Measurements from ENCODE around the gene ELAVL3. TPM values are rescaled to one million over a fixed set of nuclear protein-coding genes. Genes with fewer than 3 reads are reported as not detected.
"Not testable (repeated sequence)": the region's sequence is repeated elsewhere in the genome, so short reads cannot be mapped to it uniquely, and the experiment has no call there.

The ELAVL3 gene
- total and polyA plus RNA-seq, 7 experiments from 2014 or later = 0.19 TPM; not detected in 6

GRCh38 chr19:11475861-11476260 is 5.0 kb downstream of the ELAVL3 start:
- peaks cover 0 to 3% of the 10 kb centered on the region in 2 donors for H3K27me3 ChIP-seq (ENCODE audit: control insufficient read depth in 2 of 2, insufficient read depth in 2 of 2, low read length in 2 of 2)
- H3K27ac ChIP-seq (ENCODE audit: low read depth, low read length) = no peak overlapping the region
- Mint-ChIP-seq H3K4me1 (peaks cover 0 to 9% (median 4%) of the 10 kb centered on the region in 7 donors), H3K36me3 (no peaks in the 10 kb centered on the region), H3K27me3 (peaks cover 9 to 40% (median 17%) of the 10 kb centered on the region in 5 donors), H3K27ac (no peak overlapping the region), H3K4me3 (no peak overlapping the region), H3K9me3 (no peaks in the 10 kb centered on the region)
- no peak overlapping the region for H3K4me3 ChIP-seq (ENCODE audit: low read length)
- ATAC-seq = no peak
- intact Hi-C loops (cut with micrococcal nuclease) = no loop called here
- H3K36me3 ChIP-seq (ENCODE audit: control insufficient read depth in 2 of 3, insufficient read depth in 3 of 3, low read length in 3 of 3) = no peaks in the 10 kb centered on the region
- POLR2A ChIA-PET = no interaction called here
- DNase-seq = no peak
- CTCF ChIA-PET = no interaction called here
- H3K9me3 ChIP-seq (ENCODE audit: control insufficient read depth in 2 of 3, low read length in 3 of 3) = no peaks in the 10 kb centered on the region
- H3K4me1 ChIP-seq (ENCODE audit: control insufficient read depth in 2 of 2, insufficient read depth in 2 of 2, low read length in 2 of 2) = no peaks in the 10 kb centered on the region

- not testable (repeated sequence) for ATAC-seq
Measured at GRCh38 chr19:11475343-11475742, 5.5 kb downstream of the ELAVL3 start.

GRCh38 chr19:11473725-11474124 is 7.1 kb downstream of the ELAVL3 start:
- intact Hi-C loops (cut with micrococcal nuclease) = no loop called here
- no peak overlapping the region for H3K4me3 ChIP-seq (ENCODE audit: low read length)
- Mint-ChIP-seq H3K4me3 (no peak overlapping the region), H3K27ac (no peak overlapping the region), H3K36me3 (no peaks in the 10 kb centered on the region), H3K27me3 (peaks cover 3 to 34% (median 10%) of the 10 kb centered on the region in 5 donors), H3K4me1 (peaks cover 0 to 3% (median 0%) of the 10 kb centered on the region in 7 donors), H3K9me3 (no peaks in the 10 kb centered on the region)
- DNase-seq (no peak), ATAC-seq (no peak)
- no peaks in the 10 kb centered on the region for H3K36me3 ChIP-seq (ENCODE audit: control insufficient read depth in 2 of 3, insufficient read depth in 3 of 3, low read length in 3 of 3)
- H3K27ac ChIP-seq (ENCODE audit: low read depth, low read length) = no peak overlapping the region
- no peaks in the 10 kb centered on the region for H3K4me1 ChIP-seq (ENCODE audit: control insufficient read depth in 2 of 2, insufficient read depth in 2 of 2, low read length in 2 of 2)
- CTCF ChIA-PET = interaction anchor here (0.6 kb wide), 1 partner anchor 181 kb away, joined by 3 read pairs; no protein-coding TSS in a partner anchor
- POLR2A ChIA-PET = no interaction called here
- H3K27me3 ChIP-seq (ENCODE audit: control insufficient read depth in 2 of 2, insufficient read depth in 2 of 2, low read length in 2 of 2) = no peaks in the 10 kb centered on the region
- H3K9me3 ChIP-seq (ENCODE audit: control insufficient read depth in 2 of 3, low read length in 3 of 3) = no peaks in the 10 kb centered on the region

More at GRCh38 chr19:11475343-11475742, 5.5 kb downstream of the ELAVL3 start:
- DNase-seq; H3K27me3 ChIP-seq (ENCODE audit: control insufficient read depth in 2 of 2, insufficient read depth in 2 of 2, low read length in 2 of 2); H3K9me3 ChIP-seq (ENCODE audit: control insufficient read depth in 2 of 3, low read length in 3 of 3); H3K4me1 Mint-ChIP-seq; H3K4me3 ChIP-seq (ENCODE audit: low read length); H3K4me1 ChIP-seq (ENCODE audit: control insufficient read depth in 2 of 2, insufficient read depth in 2 of 2, low read length in 2 of 2); intact Hi-C loops (cut with micrococcal nuclease); H3K9me3 Mint-ChIP-seq; H3K27ac ChIP-seq (ENCODE audit: low read depth, low read length); H3K4me3 Mint-ChIP-seq; H3K36me3 ChIP-seq (ENCODE audit: control insufficient read depth in 2 of 3, insufficient read depth in 3 of 3, low read length in 3 of 3); H3K27ac Mint-ChIP-seq; POLR2A ChIA-PET; H3K36me3 Mint-ChIP-seq: not testable (repeated sequence)
- CTCF ChIA-PET = interaction anchor here (0.6 kb wide), 1 partner anchor 346 kb away, joined by 3 read pairs; no protein-coding TSS in a partner anchor
- peaks cover 9 to 40% (median 17%) of the 10 kb centered on the region in 5 donors for H3K27me3 Mint-ChIP-seq

GRCh38 chr19:11468266-11468845 is 12.5 kb downstream of the ELAVL3 start:
- H3K27ac ChIP-seq (ENCODE audit: low read depth, low read length); DNase-seq; H3K4me1 Mint-ChIP-seq; H3K4me1 ChIP-seq (ENCODE audit: control insufficient read depth in 2 of 2, insufficient read depth in 2 of 2, low read length in 2 of 2); H3K4me3 ChIP-seq (ENCODE audit: low read length); H3K36me3 ChIP-seq (ENCODE audit: control insufficient read depth in 2 of 3, insufficient read depth in 3 of 3, low read length in 3 of 3); H3K27ac Mint-ChIP-seq; H3K9me3 ChIP-seq (ENCODE audit: control insufficient read depth in 2 of 3, low read length in 3 of 3); ATAC-seq; H3K36me3 Mint-ChIP-seq; CTCF ChIA-PET; intact Hi-C loops (cut with micrococcal nuclease); H3K27me3 ChIP-seq (ENCODE audit: control insufficient read depth in 2 of 2, insufficient read depth in 2 of 2, low read length in 2 of 2); H3K9me3 Mint-ChIP-seq; H3K4me3 Mint-ChIP-seq: not testable (repeated sequence)
- H3K27me3 Mint-ChIP-seq = peaks cover 0 to 12% (median 6%) of the 10 kb centered on the region in 5 donors
- POLR2A ChIA-PET = interaction anchor here (0.7 to 1.0 kb wide), 2 partner anchors 19 to 113 kb away, joined by 3 read pairs; no protein-coding TSS in a partner anchor

- peaks cover 0 to 3% (median 0%) of the 10 kb centered on the region in 7 donors for H3K4me1 Mint-ChIP-seq
- H3K9me3 Mint-ChIP-seq = peaks cover 0 to 2% (median 0%) of the 10 kb centered on the region in 11 donors
- ChIA-PET CTCF (no interaction called here), POLR2A (no interaction called here)
- H3K27ac ChIP-seq (ENCODE audit: low read depth, low read length) = no peak overlapping the region
- peaks cover 0 to 5% (median 0%) of the 10 kb centered on the region in 5 donors for H3K27me3 Mint-ChIP-seq
- H3K27me3 ChIP-seq (ENCODE audit: control insufficient read depth in 2 of 2, insufficient read depth in 2 of 2, low read length in 2 of 2) = no peaks in the 10 kb centered on the region
- DNase-seq (no peak), ATAC-seq (no peak)
- no peaks in the 10 kb centered on the region for H3K36me3 ChIP-seq (ENCODE audit: control insufficient read depth in 2 of 3, insufficient read depth in 3 of 3, low read length in 3 of 3)
- no peak overlapping the region for H3K27ac Mint-ChIP-seq
- no peak overlapping the region for H3K4me3 ChIP-seq (ENCODE audit: low read length)
- H3K4me3 Mint-ChIP-seq = no peak overlapping the region
- H3K36me3 Mint-ChIP-seq = no peaks in the 10 kb centered on the region
- H3K9me3 ChIP-seq (ENCODE audit: control insufficient read depth in 2 of 3, low read length in 3 of 3) = no peaks in the 10 kb centered on the region
- intact Hi-C loops (cut with micrococcal nuclease) = no loop called here
- H3K4me1 ChIP-seq (ENCODE audit: control insufficient read depth in 2 of 2, insufficient read depth in 2 of 2, low read length in 2 of 2) = no peaks in the 10 kb centered on the region
Measured at GRCh38 chr19:11465600-11465999, 15.2 kb downstream of the ELAVL3 start.

- no peaks in the 10 kb centered on the region for H3K36me3 Mint-ChIP-seq
- H3K9me3 Mint-ChIP-seq = peaks cover 0 to 2% (median 0%) of the 10 kb centered on the region in 11 donors
- Histone ChIP-seq H3K9me3 (ENCODE audit: control insufficient read depth in 2 of 3, low read length in 3 of 3) (no peaks in the 10 kb centered on the region), H3K36me3 (ENCODE audit: control insufficient read depth in 2 of 3, insufficient read depth in 3 of 3, low read length in 3 of 3) (no peaks in the 10 kb centered on the region), H3K4me1 (ENCODE audit: control insufficient read depth in 2 of 2, insufficient read depth in 2 of 2, low read length in 2 of 2) (no peaks in the 10 kb centered on the region), H3K27me3 (ENCODE audit: control insufficient read depth in 2 of 2, insufficient read depth in 2 of 2, low read length in 2 of 2) (no peaks in the 10 kb centered on the region), H3K27ac (ENCODE audit: low read depth, low read length) (no peak overlapping the region), H3K4me3 (ENCODE audit: low read length) (no peak overlapping the region)
- intact Hi-C loops (cut with micrococcal nuclease) = no loop called here
- peak; percentile 20 for ATAC-seq
- ChIA-PET POLR2A (no interaction called here), CTCF (no interaction called here)
- no peak overlapping the region for H3K4me3 Mint-ChIP-seq
- H3K27me3 Mint-ChIP-seq = peaks cover 0 to 13% (median 4%) of the 10 kb centered on the region in 5 donors
- peaks cover 0 to 3% (median 0%) of the 10 kb centered on the region in 7 donors for H3K4me1 Mint-ChIP-seq
- no peak overlapping the region for H3K27ac Mint-ChIP-seq
- no peak for DNase-seq
Measured at GRCh38 chr19:11464333-11465265, 16.2 kb downstream of the ELAVL3 start.
